HEK293 (cell line): ENCODE results near the gene FZD10.

Source experiments
- CTCF ChIA-PET: fragments of 350-600 bp; formaldehyde crosslinking; extraction: SDS; loops from one replicate; lab custom pipeline; 2021; ENCODE audit warnings: antibody characterized with exemption; lab: Yijun Ruan, JAX
- POLR2A ChIA-PET: fragments of 300-600 bp; formaldehyde crosslinking; extraction: SDS; loops from one replicate; lab custom pipeline; 2020; ENCODE audit warnings: antibody characterized with exemption, inconsistent platforms; lab: Yijun Ruan, JAX
- H3K27ac ChIP-seq: fragments of 200-500 bp; sonication (Bioruptor generic); 2 replicates; pipeline ENCODE4 v1.5.1; 2014; ENCODE audit warnings: low read depth, low read length, control low read depth, inconsistent platforms; ENCODE audit errors: extremely low read depth
- H3K36me3 ChIP-seq, 2 experiments: fragments of 200-500 bp in 1 of 2; sonication (Bioruptor generic) in 1 of 2; 1 replicate in 1 of 2; 2 replicates in 1 of 2; pipeline ENCODE4 v1.5.1; 2014 to 2017; ENCODE audit warnings: inconsistent platforms in 2 of 2, low read length in 2 of 2; ENCODE audit not compliant: control insufficient read depth in 2 of 2, insufficient read depth in 1 of 2
- H3K4me1 ChIP-seq: fragments of 200-500 bp; sonication (Bioruptor generic); 2 replicates; pipeline ENCODE4 v1.5.1; 2014; ENCODE audit warnings: mild to moderate bottlenecking, low read length, inconsistent platforms; ENCODE audit not compliant: control insufficient read depth, insufficient read depth
- H3K4me3 ChIP-seq: 2 replicates; pipeline ENCODE4 v1.5.1; 2011; ENCODE audit warnings: low read depth, mild to moderate bottlenecking, control low read depth, low read length, moderate library complexity
- H3K9me3 ChIP-seq: fragments of 200-500 bp; sonication (Bioruptor generic); 2 replicates; pipeline ENCODE4 v1.5.1; 2014; ENCODE audit warnings: low read depth, low read length, inconsistent platforms; ENCODE audit not compliant: control insufficient read depth, insufficient read depth
- OSR2 ChIP-seq: fragments of 450-650 bp; formaldehyde crosslinking; IDR thresholded peaks from 2 replicates; pipeline ENCODE4 v1.5.1; 2016; ENCODE audit warnings: missing biosample characterization, missing genetic modification characterization
- OVOL3 ChIP-seq: fragments of 450-650 bp; formaldehyde crosslinking; IDR thresholded peaks from 2 replicates; pipeline ENCODE4 v1.5.1; 2016; ENCODE audit warnings: missing biosample characterization, missing genetic modification characterization
- SCRT1 ChIP-seq: fragments of 450-650 bp; formaldehyde crosslinking; IDR thresholded peaks from 2 replicates; pipeline ENCODE4 v1.5.1; 2016; ENCODE audit warnings: missing biosample characterization, missing genetic modification characterization, borderline replicate concordance
- SCRT2 ChIP-seq: fragments of 450-650 bp; formaldehyde crosslinking; IDR thresholded peaks from 2 replicates; pipeline ENCODE4 v1.5.1; 2016; ENCODE audit warnings: missing biosample characterization, missing genetic modification characterization
- ZBTB1 ChIP-seq: fragments of 450-650 bp; formaldehyde crosslinking; IDR thresholded peaks from 2 replicates; pipeline ENCODE4 v1.5.1; 2016; ENCODE audit warnings: missing biosample characterization, missing genetic modification characterization
- ZBTB7A ChIP-seq: fragments of 450-650 bp; formaldehyde crosslinking; IDR thresholded peaks from 2 replicates; pipeline ENCODE4 v1.5.1; 2016; ENCODE audit warnings: low read depth, missing biosample characterization, missing genetic modification characterization
- ZNF10 ChIP-seq: fragments of 450-650 bp; formaldehyde crosslinking; IDR thresholded peaks from 2 replicates; pipeline ENCODE4 v1.5.1; 2017; ENCODE audit warnings: missing biosample characterization, missing genetic modification characterization
- ZNF175 ChIP-seq: fragments of 450-650 bp; formaldehyde crosslinking; IDR thresholded peaks from 2 replicates; pipeline ENCODE4 v1.5.1; 2016; ENCODE audit warnings: missing biosample characterization, missing genetic modification characterization
- ZNF18 ChIP-seq: fragments of 450-650 bp; formaldehyde crosslinking; IDR thresholded peaks from 2 replicates; pipeline ENCODE4 v1.5.1; 2016; ENCODE audit warnings: missing biosample characterization, missing genetic modification characterization
- ZNF274 ChIP-seq, 2 experiments: fragments of 200-500 bp in 1 of 2; fragments of 450-650 bp in 1 of 2; sonication (Bioruptor generic) in 1 of 2; formaldehyde crosslinking in 1 of 2; IDR thresholded peaks; 2 replicates each; pipeline versions ENCODE4 v1.5.1 to v1.6.1; 2014 to 2016; ENCODE audit warnings: borderline replicate concordance in 1 of 2, inconsistent platforms in 1 of 2, low read length in 1 of 2, missing biosample characterization in 1 of 2, missing genetic modification characterization in 1 of 2
- ZNF324 ChIP-seq: fragments of 450-650 bp; formaldehyde crosslinking; IDR thresholded peaks from 2 replicates; pipeline ENCODE4 v1.5.1; 2016; ENCODE audit warnings: missing biosample characterization, missing genetic modification characterization
- ZNF341 ChIP-seq: fragments of 450-650 bp; formaldehyde crosslinking; IDR thresholded peaks from 2 replicates; pipeline ENCODE4; 2016; ENCODE audit warnings: low read depth, missing biosample characterization, missing genetic modification characterization
- ZNF37A ChIP-seq: fragments of 450-650 bp; IDR thresholded peaks from 2 replicates; pipeline ENCODE4 v1.5.1; 2018; ENCODE audit warnings: missing biosample characterization, missing genetic modification characterization
- ZNF544 ChIP-seq: fragments of 450-650 bp; formaldehyde crosslinking; IDR thresholded peaks from 2 replicates; pipeline ENCODE4 v1.5.0; 2017; ENCODE audit warnings: missing biosample characterization, missing genetic modification characterization
- ZNF555 ChIP-seq: fragments of 450-650 bp; formaldehyde crosslinking; conservative IDR thresholded peaks from 2 replicates; pipeline ENCODE4 v1.5.1; 2017; ENCODE audit warnings: missing biosample characterization, mild to moderate bottlenecking, missing genetic modification characterization, inconsistent platforms
- ZNF560 ChIP-seq: fragments of 450-650 bp; formaldehyde crosslinking; IDR thresholded peaks from 2 replicates; pipeline ENCODE4 v1.5.1; 2017; ENCODE audit warnings: missing biosample characterization, missing genetic modification characterization, borderline replicate concordance
- ZNF585B ChIP-seq: fragments of 450-650 bp; formaldehyde crosslinking; IDR thresholded peaks from 2 replicates; pipeline ENCODE4 v1.5.1; 2016; ENCODE audit warnings: missing biosample characterization, missing genetic modification characterization
- ZNF654 ChIP-seq: fragments of 450-650 bp; formaldehyde crosslinking; IDR thresholded peaks from 2 replicates; pipeline ENCODE4 v1.5.1; 2016; ENCODE audit warnings: low read depth, missing biosample characterization, missing genetic modification characterization
- ZNF701 ChIP-seq: fragments of 450-650 bp; formaldehyde crosslinking; IDR thresholded peaks from 2 replicates; pipeline ENCODE4 v1.5.1; 2016; ENCODE audit warnings: missing biosample characterization, missing genetic modification characterization
- ZNF747 ChIP-seq: fragments of 450-650 bp; formaldehyde crosslinking; IDR thresholded peaks from 2 replicates; pipeline ENCODE4 v1.5.1; 2016; ENCODE audit warnings: missing biosample characterization, missing genetic modification characterization
- ZNF768 ChIP-seq: fragments of 450-650 bp; formaldehyde crosslinking; IDR thresholded peaks from 2 replicates; pipeline ENCODE4 v1.5.1; 2018; ENCODE audit warnings: missing biosample characterization, mild to moderate bottlenecking, missing genetic modification characterization
- TF ChIP-seq, protein P1 (sequence below): fragments of 450-650 bp; formaldehyde crosslinking; IDR thresholded peaks from 2 replicates; pipeline ENCODE4 v1.5.1; 2017; ENCODE audit warnings: missing biosample characterization, missing genetic modification characterization
- TF ChIP-seq, protein P2 (sequence below): fragments of 450-650 bp; formaldehyde crosslinking; IDR thresholded peaks from 2 replicates; pipeline ENCODE4 v1.5.1; 2016; ENCODE audit warnings: missing biosample characterization, missing genetic modification characterization

The FZD10 gene

GRCh38 chr12:130186651-130187268 lies 24.5 kb downstream of the FZD10 start:
- Histone ChIP-seq H3K27ac (no peak overlapping the region), H3K36me3 (no peaks in the 10 kb centered on the region), H3K4me3 (no peak overlapping the region), H3K4me1 (no peaks in the 10 kb centered on the region), H3K9me3 (no peaks in the 10 kb centered on the region)
- ChIA-PET POLR2A (no interaction called here), CTCF (no interaction called here)
- TF ChIP-seq OVOL3 (tag by site-specific recombination): no peak
- no peak for TF ChIP-seq ZNF555 (tag by site-specific recombination)
- TF ChIP-seq ZNF341 (tag by site-specific recombination): no peak
- no peak for TF ChIP-seq ZBTB7A (tag by site-specific recombination)
- TF ChIP-seq ZNF701 (tag by site-specific recombination): no peak
- no peak for TF ChIP-seq ZNF768 (tag by site-specific recombination)
- TF ChIP-seq, protein P1, sequence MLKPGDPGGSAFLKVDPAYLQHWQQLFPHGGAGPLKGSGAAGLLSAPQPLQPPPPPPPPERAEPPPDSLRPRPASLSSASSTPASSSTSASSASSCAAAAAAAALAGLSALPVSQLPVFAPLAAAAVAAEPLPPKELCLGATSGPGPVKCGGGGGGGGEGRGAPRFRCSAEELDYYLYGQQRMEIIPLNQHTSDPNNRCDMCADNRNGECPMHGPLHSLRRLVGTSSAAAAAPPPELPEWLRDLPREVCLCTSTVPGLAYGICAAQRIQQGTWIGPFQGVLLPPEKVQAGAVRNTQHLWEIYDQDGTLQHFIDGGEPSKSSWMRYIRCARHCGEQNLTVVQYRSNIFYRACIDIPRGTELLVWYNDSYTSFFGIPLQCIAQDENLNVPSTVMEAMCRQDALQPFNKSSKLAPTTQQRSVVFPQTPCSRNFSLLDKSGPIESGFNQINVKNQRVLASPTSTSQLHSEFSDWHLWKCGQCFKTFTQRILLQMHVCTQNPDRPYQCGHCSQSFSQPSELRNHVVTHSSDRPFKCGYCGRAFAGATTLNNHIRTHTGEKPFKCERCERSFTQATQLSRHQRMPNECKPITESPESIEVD (tag by site-specific recombination): no peak
- TF ChIP-seq ZNF560 (tag by site-specific recombination): no peak
- no peak for TF ChIP-seq SCRT1 (tag by site-specific recombination)

GRCh38 chr12:130192642-130193345 lies 30.5 kb downstream of the FZD10 start:
- Histone ChIP-seq H3K36me3 (no peaks in the 10 kb centered on the region), H3K4me3 (no peak overlapping the region), H3K27ac (no peak overlapping the region), H3K9me3 (no peaks in the 10 kb centered on the region), H3K4me1 (no peaks in the 10 kb centered on the region)
- ChIA-PET POLR2A (no interaction called here), CTCF (interaction anchor here (0.6 to 1.6 kb wide), 2 partner anchors 145 to 1492 kb away, joined by 3 to 5 read pairs; no protein-coding TSS in a partner anchor)
- no peak for TF ChIP-seq OSR2 (tag by site-specific recombination)
- TF ChIP-seq ZNF10 (tag by site-specific recombination): no peak
- no peak for TF ChIP-seq ZNF37A (tag by site-specific recombination)

GRCh38 chr12:130194154-130194553 lies 31.9 kb downstream of the FZD10 start:
- H3K4me1 ChIP-seq: no peaks in the 10 kb centered on the region
- H3K4me3 ChIP-seq: no peak overlapping the region
- ChIA-PET POLR2A (no interaction called here), CTCF (interaction anchor here (1.6 kb wide), 1 partner anchor 147 kb away, joined by 5 read pairs; no protein-coding TSS in a partner anchor)
- H3K27ac ChIP-seq: no peak overlapping the region
- H3K9me3 ChIP-seq: no peaks in the 10 kb centered on the region
- TF ChIP-seq ZNF585B (tag by site-specific recombination) (no peak), ZNF324 (tag by site-specific recombination) (no peak)
- H3K36me3 ChIP-seq: no peaks in the 10 kb centered on the region

DNA sequence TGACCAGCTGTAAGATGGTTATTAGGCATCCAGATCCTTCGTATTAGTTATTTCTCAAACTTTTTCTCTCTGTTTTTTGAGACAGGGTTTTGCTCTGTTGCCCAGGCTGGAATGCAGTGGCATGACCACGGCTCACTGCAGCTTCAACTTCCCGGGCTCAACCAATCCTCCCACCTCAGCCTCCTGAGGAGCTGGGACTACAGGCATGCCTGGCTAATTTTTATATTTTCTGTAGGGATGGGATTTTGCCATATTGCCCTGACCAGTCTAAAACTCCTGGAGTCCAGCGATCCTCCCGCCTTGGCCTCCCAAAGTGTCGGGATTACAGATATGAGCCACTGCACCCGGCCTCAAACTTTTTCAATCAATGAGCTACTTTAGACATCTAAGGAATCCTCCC lies 33.1 kb downstream of the FZD10 start:
- Histone ChIP-seq H3K9me3 (no peaks in the 10 kb centered on the region), H3K36me3 (no peaks in the 10 kb centered on the region), H3K4me3 (no peak overlapping the region), H3K27ac (no peak overlapping the region), H3K4me1 (no peaks in the 10 kb centered on the region)
- POLR2A ChIA-PET: no interaction called here
- CTCF ChIA-PET: no interaction called here
- no peak for TF ChIP-seq ZNF654 (tag by site-specific recombination)
- no peak for TF ChIP-seq ZBTB1
- TF ChIP-seq SCRT2 (tag by site-specific recombination): no peak
- TF ChIP-seq ZNF747 (tag by site-specific recombination): no peak
- no peak for TF ChIP-seq ZNF18
- no peak for TF ChIP-seq ZNF274 (IDR thresholded peaks at IDR 0.05; ENCODE audit: low read length)
- no peak for TF ChIP-seq ZNF274 (tag by site-specific recombination; IDR thresholded peaks at IDR 0.05; ENCODE audit: borderline replicate concordance)
- TF ChIP-seq, protein P2, sequence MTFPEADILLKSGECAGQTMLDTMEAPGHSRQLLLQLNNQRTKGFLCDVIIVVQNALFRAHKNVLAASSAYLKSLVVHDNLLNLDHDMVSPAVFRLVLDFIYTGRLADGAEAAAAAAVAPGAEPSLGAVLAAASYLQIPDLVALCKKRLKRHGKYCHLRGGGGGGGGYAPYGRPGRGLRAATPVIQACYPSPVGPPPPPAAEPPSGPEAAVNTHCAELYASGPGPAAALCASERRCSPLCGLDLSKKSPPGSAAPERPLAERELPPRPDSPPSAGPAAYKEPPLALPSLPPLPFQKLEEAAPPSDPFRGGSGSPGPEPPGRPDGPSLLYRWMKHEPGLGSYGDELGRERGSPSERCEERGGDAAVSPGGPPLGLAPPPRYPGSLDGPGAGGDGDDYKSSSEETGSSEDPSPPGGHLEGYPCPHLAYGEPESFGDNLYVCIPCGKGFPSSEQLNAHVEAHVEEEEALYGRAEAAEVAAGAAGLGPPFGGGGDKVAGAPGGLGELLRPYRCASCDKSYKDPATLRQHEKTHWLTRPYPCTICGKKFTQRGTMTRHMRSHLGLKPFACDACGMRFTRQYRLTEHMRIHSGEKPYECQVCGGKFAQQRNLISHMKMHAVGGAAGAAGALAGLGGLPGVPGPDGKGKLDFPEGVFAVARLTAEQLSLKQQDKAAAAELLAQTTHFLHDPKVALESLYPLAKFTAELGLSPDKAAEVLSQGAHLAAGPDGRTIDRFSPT (tag by site-specific recombination): no peak
- no peak for TF ChIP-seq ZNF175 (tag by site-specific recombination)
- no peak for TF ChIP-seq ZNF544 (tag by site-specific recombination)
